HepG2 (cell line): ENCODE data around the gene TAS1R3. TPM values are rescaled to one million over a fixed set of nuclear protein-coding genes. Genes with fewer than 3 reads are reported as not detected.

ENCODE experiments used
- ADNP ChIP-seq: sonication (generic); formaldehyde crosslinking; IDR thresholded peaks from 2 replicates; pipeline ENCODE4 v1.4.0; 2020; ENCODE audit warnings: missing genetic modification reagents
- AHDC1 ChIP-seq: sonication (generic); formaldehyde crosslinking; IDR thresholded peaks from 2 replicates; pipeline ENCODE4 v1.5.1; 2020; ENCODE audit warnings: mild to moderate bottlenecking, missing genetic modification reagents, borderline replicate concordance
- KAT7 ChIP-seq: IDR thresholded peaks from 2 replicates; pipeline ENCODE4 v1.6.1; 2018; ENCODE audit warnings: borderline replicate concordance, missing compliant biosample characterization
- MED1 ChIP-seq: sonication (generic); formaldehyde crosslinking; IDR thresholded peaks from 2 replicates; pipeline ENCODE4 v1.4.0; 2020; ENCODE audit warnings: missing genetic modification reagents
- RAD21 ChIP-seq: fragments of 450-650 bp; formaldehyde crosslinking; IDR thresholded peaks from 2 replicates; pipeline ENCODE4 v1.5.0; 2020; ENCODE audit warnings: mild to moderate bottlenecking
- ZNF142 ChIP-seq: sonication (generic); formaldehyde crosslinking; IDR thresholded peaks from 2 replicates; pipeline ENCODE4 v1.4.0; 2020; ENCODE audit warnings: missing genetic modification reagents
- ZNF317 ChIP-seq: sonication (generic); formaldehyde crosslinking; IDR thresholded peaks from 2 replicates; pipeline ENCODE4 v1.5.0; 2020; ENCODE audit warnings: mild to moderate bottlenecking, missing genetic modification reagents
- ZNF441 ChIP-seq: sonication (generic); formaldehyde crosslinking; IDR thresholded peaks from 2 replicates; pipeline ENCODE4 v1.7.0; 2021; ENCODE audit warnings: missing genetic modification reagents, borderline replicate concordance
- ZSCAN29 ChIP-seq: sonication (generic); formaldehyde crosslinking; conservative IDR thresholded peaks from 2 replicates; pipeline ENCODE4 v1.4.0; 2020; ENCODE audit warnings: mild to moderate bottlenecking, missing genetic modification reagents
- ZXDC ChIP-seq: sonication (generic); formaldehyde crosslinking; IDR thresholded peaks from 2 replicates; pipeline ENCODE4 v1.5.0; 2020; ENCODE audit warnings: mild to moderate bottlenecking, missing genetic modification reagents
- polyA plus RNA-seq, 8 experiments: library from polyadenylated mRNA; depleted of rRNA in 3 of 8; stranded (reverse) in 7 of 8; unstranded in 1 of 8; fragments of >200 nt; fragmentation: Illumina TruSeq in 4 of 8; extraction: Trizol in 4 of 8; gene quantifications; 2 replicates each; pipeline versions ENCODE4 v1.2.1 to v1.2.3, GENCODE V29; 2011 to 2016; ENCODE audit warnings: low read depth in 4 of 8, missing spikeins in 1 of 8, mixed read lengths in 1 of 8; ENCODE audit not compliant: insufficient read depth in 1 of 8
- total RNA-seq, 5 experiments: library from RNA; depleted of rRNA; stranded (reverse); fragments of >200 nt; fragmentation: Illumina TruSeq; extraction: Trizol; gene quantifications; 2 replicates each; pipeline ENCODE4 v1.2.3, GENCODE V29; 2016; ENCODE audit warnings: low read depth in 1 of 5

TAS1R3 gene
- total and polyA plus RNA-seq, 2 of the 13 experiments (the other 11 are each of a cell fraction or from before 2014, with no cell fraction given) = 0.13 to 0.15 TPM

GRCh38 chr1:1287288-1288110 lies 43.6 kb upstream of the TAS1R3 start (continued):
- peak; percentile 13; the same call in 1 of the 2 replicates for TF ChIP-seq ZNF317
- no peak for TF ChIP-seq RAD21 (CRISPR knock-in tag)
- TF ChIP-seq KAT7 (CRISPR knock-in tag) = 0 out of 2 replicates have a peak, but pooled peaks have one; percentile 35
- TF ChIP-seq ZXDC (CRISPR knock-in tag) = no peak
- no peak for TF ChIP-seq AHDC1 (CRISPR knock-in tag)
- peak; percentile 84 for TF ChIP-seq ADNP (CRISPR knock-in tag)
- TF ChIP-seq ZNF441 (CRISPR knock-in tag) = peak; percentile 41; the same call in 1 of the 2 replicates
- TF ChIP-seq MED1 (CRISPR knock-in tag) = peak; percentile 81
- 0 out of 2 replicates have a peak, but pooled peaks have one; percentile 33 for TF ChIP-seq ZNF142
- 0 out of 2 replicates have a peak, but pooled peaks have one; percentile 27 for TF ChIP-seq ZSCAN29
